LNCAP (cell line): ENCODE data around the gene DDI1.

Experiments used
- CTCF ChIP-seq: fragments of 450-650 bp; IDR thresholded peaks from 2 replicates; pipeline ENCODE4 v1.5.1; 2017; ENCODE audit warnings: mild to moderate bottlenecking

DDI1 gene

GRCh38 chr11:104036588-104036987 is at the start of gene DDI1:
TSS of gene DDI1 (plus strand) at chr11:104036640. CDS start at chr11:104036823, 183 bp downstream.
- TF ChIP-seq CTCF, result no peak

- TF ChIP-seq CTCF, result peak; percentile 18; the same call in 1 of the 2 replicates
Observed at GRCh38 chr11:103987629-103988594, 48.5 kb upstream of the DDI1 start.

GRCh38 chr11:103988595-103988969 is 47.9 kb upstream of the DDI1 start:
- no peak for TF ChIP-seq CTCF

- TF ChIP-seq CTCF, result no peak
Observed at GRCh38 chr11:103993507-103993906, 42.9 kb upstream of the DDI1 start.

GRCh38 chr11:103994094-103994493 is 42.3 kb upstream of the DDI1 start:
- no peak for TF ChIP-seq CTCF

- no peak for TF ChIP-seq CTCF
Observed at GRCh38 chr11:103994518-103994917, 41.9 kb upstream of the DDI1 start.

- no peak for TF ChIP-seq CTCF
Observed at GRCh38 chr11:103995896-103996295, 40.5 kb upstream of the DDI1 start.
